C4-2B (cell line): ENCODE data around the gene LRP5.

Experiments used
- CTCF ChIP-seq: fragments of 450-650 bp; conservative IDR thresholded peaks from 2 replicates; pipeline ENCODE4 v1.5.1; 2017; ENCODE audit warnings: mild to moderate bottlenecking
- ZFX ChIP-seq: fragments of 450-650 bp; IDR thresholded peaks from 2 replicates; pipeline ENCODE4 v1.6.1; 2017

- no peak for TF ChIP-seq CTCF
- TF ChIP-seq ZFX, result no peak
Measured at GRCh38 chr11:68334923-68335322, 22.5 kb downstream of the LRP5 start.
